ENCODE measurements around the gene PAX5.

PAX5 gene

GRCh38 chr9:37035648-37036370 is 1.7 kb upstream of the PAX5 start:
- H3K4me1 ChIP-seq (ENCODE audit: control insufficient read depth in 2 of 2, insufficient read depth in 1 of 2, low read depth in 1 of 2, low read length in 2 of 2), result peaks cover 18 to 20% of the 10 kb centered on the region in 2 donors
- peak overlapping the region in 1 of 2 donors; percentile 59 for H3K4me3 ChIP-seq (ENCODE audit: low read length in 2 of 2)

GRCh38 chr9:37034938-37035647 is 1.0 kb upstream of the PAX5 start:
- Histone ChIP-seq H2BK12ac (ENCODE audit: low read length) (no peak overlapping the region), H3K9me3 (replicated peaks in 1 of 2; ENCODE audit: control insufficient read depth in 2 of 2, insufficient read depth in 1 of 2, low read depth in 1 of 2, low read length in 2 of 2) (peaks cover 0 to 6% of the 10 kb centered on the region in 2 donors), H2BK120ac (ENCODE audit: low read depth, low read length) (no peak overlapping the region), H3K27me3 (ENCODE audit: control insufficient read depth in 3 of 3, insufficient read depth in 3 of 3, low read depth in 1 of 3, low read length in 3 of 3) (peaks cover 0 to 92% (median 43%) of the 10 kb centered on the region in 3 experiments), H4K91ac (ENCODE audit: low read depth, low read length, poor library complexity) (no peak overlapping the region), H3K18ac (ENCODE audit: low read length) (no peak overlapping the region), H3K14ac (ENCODE audit: low read length) (no peak overlapping the region), H2AFZ (ENCODE audit: low read length) (peak overlapping the region; percentile 97), H3K4ac (ENCODE audit: low read length) (no peak overlapping the region), H2BK5ac (ENCODE audit: low read length) (no peak overlapping the region), H3K79me1 (ENCODE audit: low read depth, low read length) (peaks cover 2% of the 10 kb centered on the region), H2AK5ac (ENCODE audit: low read depth, low read length) (no peak overlapping the region), H3K27ac (replicated peaks; ENCODE audit: low read length) (no peak overlapping the region), H3K4me1 (ENCODE audit: control insufficient read depth in 2 of 2, insufficient read depth in 1 of 2, low read depth in 1 of 2, low read length in 2 of 2) (peaks cover 12 to 13% of the 10 kb centered on the region in 2 donors), H2BK15ac (ENCODE audit: low read length) (no peak overlapping the region), H3K36me3 (replicated peaks in 1 of 2; ENCODE audit: control insufficient read depth in 2 of 2, insufficient read depth in 2 of 2, low read length in 2 of 2) (no peaks in the 10 kb centered on the region), H4K8ac (ENCODE audit: low read depth, low read length) (no peak overlapping the region), H3K9ac (ENCODE audit: low read depth, low read length, poor library complexity) (no peak overlapping the region), H3K4me3 (ENCODE audit: low read length in 2 of 2) (peak overlapping the region in 1 of 2 donors; percentile 59), H3K4me2 (ENCODE audit: insufficient read depth, low read length, poor library complexity, severe bottlenecking) (peak overlapping the region; percentile 47), H3K23ac (ENCODE audit: low read depth, low read length, poor library complexity) (no peak overlapping the region)
- no CpG with 5 or more reads among the region's 27 CpGs for WGBS, 2 donors (ENCODE audit: extremely low coverage in 2 of 2, insufficient read length in 2 of 2, insufficient replicate concordance in 1 of 2)
- DNase-seq (ENCODE audit: low spot score), result no peak

More at GRCh38 chr9:37035648-37036370, 1.7 kb upstream of the PAX5 start:
- H4K91ac ChIP-seq (ENCODE audit: low read depth, low read length, poor library complexity), result no peak overlapping the region
- peaks cover 0 to 5% of the 10 kb centered on the region in 2 donors for H3K9me3 ChIP-seq (replicated peaks in 1 of 2; ENCODE audit: control insufficient read depth in 2 of 2, insufficient read depth in 1 of 2, low read depth in 1 of 2, low read length in 2 of 2)
- H2BK15ac ChIP-seq (ENCODE audit: low read length), result no peak overlapping the region
- no peak overlapping the region for H3K18ac ChIP-seq (ENCODE audit: low read length)
- H3K36me3 ChIP-seq (replicated peaks in 1 of 2; ENCODE audit: control insufficient read depth in 2 of 2, insufficient read depth in 2 of 2, low read length in 2 of 2), result no peaks in the 10 kb centered on the region
- H3K79me1 ChIP-seq (ENCODE audit: low read depth, low read length), result peaks cover 2% of the 10 kb centered on the region
- H2AK5ac ChIP-seq (ENCODE audit: low read depth, low read length), result no peak overlapping the region
- H2BK5ac ChIP-seq (ENCODE audit: low read length), result no peak overlapping the region
- no peak overlapping the region for H3K27ac ChIP-seq (replicated peaks; ENCODE audit: low read length)
- H3K4ac ChIP-seq (ENCODE audit: low read length), result no peak overlapping the region
- H3K14ac ChIP-seq (ENCODE audit: low read length), result no peak overlapping the region
- no CpG with 5 or more reads among the region's 35 CpGs for WGBS, 2 donors (ENCODE audit: extremely low coverage in 2 of 2, insufficient read length in 2 of 2, insufficient replicate concordance in 1 of 2)
- H4K8ac ChIP-seq (ENCODE audit: low read depth, low read length), result no peak overlapping the region
- H2BK12ac ChIP-seq (ENCODE audit: low read length), result no peak overlapping the region
- H2BK120ac ChIP-seq (ENCODE audit: low read depth, low read length), result no peak overlapping the region
- H3K27me3 ChIP-seq (ENCODE audit: control insufficient read depth in 3 of 3, insufficient read depth in 3 of 3, low read depth in 1 of 3, low read length in 3 of 3), result peaks cover 0 to 89% (median 40%) of the 10 kb centered on the region in 3 experiments
- no peak for DNase-seq (ENCODE audit: low spot score)
- H2AFZ ChIP-seq (ENCODE audit: low read length), result peak overlapping the region; percentile 97
- H3K23ac ChIP-seq (ENCODE audit: low read depth, low read length, poor library complexity), result no peak overlapping the region
- no peak overlapping the region for H3K9ac ChIP-seq (ENCODE audit: low read depth, low read length, poor library complexity)
- peak overlapping the region; percentile 96 for H3K4me2 ChIP-seq (ENCODE audit: insufficient read depth, low read length, poor library complexity, severe bottlenecking)

- no peak overlapping the region for H2BK15ac ChIP-seq (ENCODE audit: low read length)
- no peak overlapping the region for H2BK120ac ChIP-seq (ENCODE audit: low read depth, low read length)
- peak overlapping the region; percentile 47 for H3K4me2 ChIP-seq (ENCODE audit: insufficient read depth, low read length, poor library complexity, severe bottlenecking)
- peaks cover 0 to 11% of the 10 kb centered on the region in 2 donors for H3K9me3 ChIP-seq (replicated peaks in 1 of 2; ENCODE audit: control insufficient read depth in 2 of 2, insufficient read depth in 1 of 2, low read depth in 1 of 2, low read length in 2 of 2)
- no peak overlapping the region for H4K91ac ChIP-seq (ENCODE audit: low read depth, low read length, poor library complexity)
- H3K36me3 ChIP-seq (replicated peaks in 1 of 2; ENCODE audit: control insufficient read depth in 2 of 2, insufficient read depth in 2 of 2, low read length in 2 of 2), result no peaks in the 10 kb centered on the region
- no CpG with 5 or more reads among the region's 56 CpGs for WGBS, 2 donors (ENCODE audit: extremely low coverage in 2 of 2, insufficient read length in 2 of 2, insufficient replicate concordance in 1 of 2)
- no peak overlapping the region for H2BK5ac ChIP-seq (ENCODE audit: low read length)
- no peak overlapping the region for H2BK12ac ChIP-seq (ENCODE audit: low read length)
- no peak overlapping the region for H3K9ac ChIP-seq (ENCODE audit: low read depth, low read length, poor library complexity)
- DNase-seq (ENCODE audit: low spot score), result no peak
- H2AK5ac ChIP-seq (ENCODE audit: low read depth, low read length), result no peak overlapping the region
- H3K4me3 ChIP-seq (ENCODE audit: low read length in 2 of 2), result peak overlapping the region in 1 of 2 donors; percentile 59
- H3K4ac ChIP-seq (ENCODE audit: low read length), result no peak overlapping the region
- H3K23ac ChIP-seq (ENCODE audit: low read depth, low read length, poor library complexity), result no peak overlapping the region
- H3K18ac ChIP-seq (ENCODE audit: low read length), result no peak overlapping the region
- peaks cover 0 to 99% (median 48%) of the 10 kb centered on the region in 3 experiments for H3K27me3 ChIP-seq (ENCODE audit: control insufficient read depth in 3 of 3, insufficient read depth in 3 of 3, low read depth in 1 of 3, low read length in 3 of 3)
- H4K8ac ChIP-seq (ENCODE audit: low read depth, low read length), result no peak overlapping the region
- H3K4me1 ChIP-seq (ENCODE audit: control insufficient read depth in 2 of 2, insufficient read depth in 1 of 2, low read depth in 1 of 2, low read length in 2 of 2), result peaks cover 11 to 15% of the 10 kb centered on the region in 2 donors
- H3K14ac ChIP-seq (ENCODE audit: low read length), result no peak overlapping the region
- H2AFZ ChIP-seq (ENCODE audit: low read length), result peak overlapping the region; percentile 97
- peaks cover 2% of the 10 kb centered on the region for H3K79me1 ChIP-seq (ENCODE audit: low read depth, low read length)
- no peak overlapping the region for H3K27ac ChIP-seq (replicated peaks; ENCODE audit: low read length)
Measured at GRCh38 chr9:37034305-37034937, 353 bp upstream of the PAX5 start.

GRCh38 chr9:37033141-37033540 is 927 bp downstream of the PAX5 start:
- no peak overlapping the region for H3K18ac ChIP-seq (ENCODE audit: low read length)
- no peaks in the 10 kb centered on the region for H3K36me3 ChIP-seq (replicated peaks in 1 of 2; ENCODE audit: control insufficient read depth in 2 of 2, insufficient read depth in 2 of 2, low read length in 2 of 2)
- no peak overlapping the region for H3K27ac ChIP-seq (replicated peaks; ENCODE audit: low read length)
- H3K9ac ChIP-seq (ENCODE audit: low read depth, low read length, poor library complexity), result no peak overlapping the region
- H2BK120ac ChIP-seq (ENCODE audit: low read depth, low read length), result no peak overlapping the region
- no peak overlapping the region for H2BK5ac ChIP-seq (ENCODE audit: low read length)
- H2AFZ ChIP-seq (ENCODE audit: low read length), result no peak overlapping the region
- H3K23ac ChIP-seq (ENCODE audit: low read depth, low read length, poor library complexity), result no peak overlapping the region
- no peak overlapping the region for H3K4me2 ChIP-seq (ENCODE audit: insufficient read depth, low read length, poor library complexity, severe bottlenecking)
- H3K4me1 ChIP-seq (ENCODE audit: control insufficient read depth in 2 of 2, insufficient read depth in 1 of 2, low read depth in 1 of 2, low read length in 2 of 2), result peaks cover 11 to 15% of the 10 kb centered on the region in 2 donors
- no peak overlapping the region for H2AK5ac ChIP-seq (ENCODE audit: low read depth, low read length)
- H2BK15ac ChIP-seq (ENCODE audit: low read length), result no peak overlapping the region
- H2BK12ac ChIP-seq (ENCODE audit: low read length), result no peak overlapping the region
- H3K14ac ChIP-seq (ENCODE audit: low read length), result no peak overlapping the region
- peaks cover 0 to 99% (median 57%) of the 10 kb centered on the region in 3 experiments for H3K27me3 ChIP-seq (ENCODE audit: control insufficient read depth in 3 of 3, insufficient read depth in 3 of 3, low read depth in 1 of 3, low read length in 3 of 3)
- no peak overlapping the region for H4K8ac ChIP-seq (ENCODE audit: low read depth, low read length)
- peak overlapping the region in 1 of 2 donors; percentile 59 for H3K4me3 ChIP-seq (ENCODE audit: low read length in 2 of 2)
- no peak overlapping the region for H4K91ac ChIP-seq (ENCODE audit: low read depth, low read length, poor library complexity)
- peaks cover 3 to 7% of the 10 kb centered on the region in 2 donors for H3K9me3 ChIP-seq (replicated peaks in 1 of 2; ENCODE audit: control insufficient read depth in 2 of 2, insufficient read depth in 1 of 2, low read depth in 1 of 2, low read length in 2 of 2)
- WGBS, 2 donors (ENCODE audit: extremely low coverage in 2 of 2, insufficient read length in 2 of 2, insufficient replicate concordance in 1 of 2), result no CpG with 5 or more reads among the region's 6 CpGs
- peaks cover 2% of the 10 kb centered on the region for H3K79me1 ChIP-seq (ENCODE audit: low read depth, low read length)
- DNase-seq (ENCODE audit: low spot score), result no peak
- H3K4ac ChIP-seq (ENCODE audit: low read length), result no peak overlapping the region
